ENCODE data around the gene NRDE2. TPM values are rescaled to one million over a fixed set of nuclear protein-coding genes. Genes with fewer than 3 reads are reported as not detected.
A peak's percentile ranks its signal among the peaks of the same experiment; 100 is the strongest.

The NRDE2 gene
- total RNA-seq, 1 experiment from 2014 or later, result 6.5 TPM

GRCh38 chr14:90336985-90337384 lies 5.2 kb upstream of the NRDE2 start:
- intact Hi-C loops (cut with micrococcal nuclease; ENCODE audit: unreplicated experiment), result no loop called here
- no peaks in the 10 kb centered on the region for H3K9me2 ChIP-seq (ENCODE audit: insufficient read depth)
- no peak overlapping the region for H2AFZ ChIP-seq
- DNase-seq, result peak in 1 of 2 experiments; percentile 86
- H3K27ac ChIP-seq, result peak overlapping the region; percentile 68
- no TSS peak for BruUV-seq (replicated peaks)
- POLR2A ChIA-PET (ENCODE audit: unreplicated experiment), result no interaction called here
- H3K36me3 ChIP-seq (ENCODE audit: low read depth), result no peaks in the 10 kb centered on the region
- peaks cover 21% of the 10 kb centered on the region for H3K4me1 ChIP-seq (replicated peaks; ENCODE audit: insufficient read depth)
- H3K4me3 ChIP-seq, result peak overlapping the region; percentile 24; the same call in 1 of the 2 replicates
- CTCF ChIA-PET, result no interaction called here
- H4K20me1 ChIP-seq (ENCODE audit: insufficient read depth), result no peaks in the 10 kb centered on the region
- no peaks in the 10 kb centered on the region for H3K79me2 ChIP-seq (ENCODE audit: low read depth)
- TF ChIP-seq EZH2 (IDR thresholded peaks at IDR 0.05; ENCODE audit: low read depth), result no peak
- no peaks in the 10 kb centered on the region for H3K27me3 ChIP-seq (ENCODE audit: insufficient read depth, low read depth)
- H3K9me3 ChIP-seq (ENCODE audit: insufficient read depth, low read depth), result no peaks in the 10 kb centered on the region
- H3K4me2 ChIP-seq, result peak overlapping the region; percentile 74
- H3F3A ChIP-seq (ENCODE audit: insufficient read depth, low read depth), result 0 out of 2 replicates have a peak, but pooled peaks cover 7% of the 10 kb centered on the region

- H3K4me2 ChIP-seq, result peak overlapping the region; percentile 74
These were observed 4.7 kb upstream of the NRDE2 start for GRCh38 chr14:90336401-90336800.

GRCh38 chr14:90332271-90332584 lies 487 bp upstream of the NRDE2 start:
- DNase-seq, result no peak
- TF ChIP-seq EZH2 (IDR thresholded peaks at IDR 0.05; ENCODE audit: low read depth), result no peak
- TF ChIP-seq CTCF (conservative IDR thresholded peaks at IDR 0.05), result no peak
- 0 out of 2 replicates have a peak, but pooled peaks cover 4% of the 10 kb centered on the region for H3F3A ChIP-seq (ENCODE audit: insufficient read depth, low read depth)
- TSS peak; percentile 91 for BruUV-seq (replicated peaks)
- H3K9me3 ChIP-seq (ENCODE audit: insufficient read depth, low read depth), result no peaks in the 10 kb centered on the region
- no peaks in the 10 kb centered on the region for H3K27me3 ChIP-seq (ENCODE audit: insufficient read depth, low read depth)
- H3K4me1 ChIP-seq (replicated peaks; ENCODE audit: insufficient read depth), result peaks cover 12% of the 10 kb centered on the region
- H3K27ac ChIP-seq, result peak overlapping the region; percentile 64
- peak overlapping the region; percentile 90 for H2AFZ ChIP-seq
- peak overlapping the region; percentile 81 for H3K4me2 ChIP-seq
- CTCF ChIA-PET, result interaction anchor here (0.5 kb wide), 1 partner anchor 100 kb away, joined by 3 read pairs; no protein-coding TSS in a partner anchor
- H3K79me2 ChIP-seq (ENCODE audit: low read depth), result peaks cover 34% of the 10 kb centered on the region
- H3K4me3 ChIP-seq, result peak overlapping the region; percentile 65
- H3K36me3 ChIP-seq (ENCODE audit: low read depth), result no peaks in the 10 kb centered on the region
- no peaks in the 10 kb centered on the region for H4K20me1 ChIP-seq (ENCODE audit: insufficient read depth)
- no peaks in the 10 kb centered on the region for H3K9me2 ChIP-seq (ENCODE audit: insufficient read depth)
- intact Hi-C loops (cut with micrococcal nuclease; ENCODE audit: unreplicated experiment), result loop anchor here (5.0 kb wide), 2 partner anchors 50 to 65 kb away; partner anchors contain the start of gene CALM1
- POLR2A ChIA-PET (ENCODE audit: unreplicated experiment), result no interaction called here

More at GRCh38 chr14:90336401-90336800, 4.7 kb upstream of the NRDE2 start:
- H3K9me2 ChIP-seq (ENCODE audit: insufficient read depth), result no peaks in the 10 kb centered on the region
- H3K4me3 ChIP-seq, result no peak overlapping the region
- no TSS peak for BruUV-seq (replicated peaks)
- H3K79me2 ChIP-seq (ENCODE audit: low read depth), result peaks cover under 1% of the 10 kb centered on the region
- TF ChIP-seq EZH2 (IDR thresholded peaks at IDR 0.05; ENCODE audit: low read depth), result no peak
- TF ChIP-seq CTCF (conservative IDR thresholded peaks at IDR 0.05), result no peak
- H3K4me1 ChIP-seq (replicated peaks; ENCODE audit: insufficient read depth), result peaks cover 21% of the 10 kb centered on the region
- H3F3A ChIP-seq (ENCODE audit: insufficient read depth, low read depth), result 0 out of 2 replicates have a peak, but pooled peaks cover 7% of the 10 kb centered on the region
- H3K27me3 ChIP-seq (ENCODE audit: insufficient read depth, low read depth), result no peaks in the 10 kb centered on the region
- H3K27ac ChIP-seq, result peak overlapping the region; percentile 68
- no peaks in the 10 kb centered on the region for H4K20me1 ChIP-seq (ENCODE audit: insufficient read depth)
- ChIA-PET POLR2A (ENCODE audit: unreplicated experiment) (no interaction called here), CTCF (no interaction called here)
- H2AFZ ChIP-seq, result no peak overlapping the region
- intact Hi-C loops (cut with micrococcal nuclease; ENCODE audit: unreplicated experiment), result no loop called here
- no peaks in the 10 kb centered on the region for H3K36me3 ChIP-seq (ENCODE audit: low read depth)
- no peak for DNase-seq
- H3K9me3 ChIP-seq (ENCODE audit: insufficient read depth, low read depth), result no peaks in the 10 kb centered on the region

Data from PC-9 (cell line).